Stimulated activated CD4-positive, alpha-beta T cell treated with anti-CD3 and anti-CD28 coated beads, Interleukin-12 subunit alpha, Interleukin-12 subunit beta, amount 100 ng/mL, for 4 hours (primary cell): Measurements from ENCODE around the gene JAK1.
A peak's percentile ranks its signal among the peaks of the same experiment; 100 is the strongest.

Source experiments
- DNase-seq: peaks from one replicate; pipeline ENCODE4 v3.0.0-alpha.2; 2020

The JAK1 gene

DNA sequence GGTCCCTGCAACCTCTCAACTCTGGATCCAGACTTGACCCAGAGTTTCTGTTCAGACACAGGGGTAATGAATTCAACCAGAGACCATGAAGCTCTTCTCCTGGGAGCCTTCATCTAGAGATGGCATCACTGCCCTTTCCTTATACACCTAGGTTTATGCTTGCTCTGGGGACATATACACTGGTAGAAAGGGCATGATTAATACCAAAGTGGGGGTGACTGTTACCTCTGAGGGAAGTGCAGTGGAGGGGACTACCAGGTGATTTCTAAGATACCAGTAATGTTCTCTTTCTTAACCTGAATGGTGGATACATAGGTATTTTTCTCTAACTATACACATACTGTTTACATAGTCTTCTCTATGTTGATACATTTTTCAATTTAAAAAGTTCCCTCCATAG is 48.4 kb downstream of the JAK1 start:
- DNase-seq, result no peak

DNA sequence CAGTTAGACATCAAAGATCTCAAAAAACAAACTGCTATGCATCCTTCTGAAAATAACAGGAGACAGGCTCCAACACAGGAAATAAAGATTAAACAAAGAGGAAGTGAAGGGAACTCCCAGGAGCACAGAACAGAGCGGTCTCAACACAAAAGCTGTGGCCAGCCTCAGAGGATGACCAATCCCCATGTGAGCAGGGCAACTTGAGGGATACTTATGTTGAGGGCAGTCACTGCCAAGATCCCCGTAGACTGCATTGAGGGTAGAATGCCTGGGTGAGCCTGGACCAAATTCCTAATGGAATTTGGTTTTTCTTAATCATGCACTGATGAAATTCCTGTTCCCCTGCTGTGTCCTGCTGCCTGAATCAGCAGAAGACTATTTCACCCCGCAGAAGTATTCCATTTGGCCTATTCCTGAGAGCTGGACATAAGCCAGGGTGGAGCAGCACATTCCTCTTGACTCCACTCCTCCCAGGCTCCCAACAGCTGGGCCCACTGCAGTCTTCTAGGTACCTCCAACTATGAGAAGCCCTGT is 49.0 kb downstream of the JAK1 start:
- DNase-seq, result no peak

DNA sequence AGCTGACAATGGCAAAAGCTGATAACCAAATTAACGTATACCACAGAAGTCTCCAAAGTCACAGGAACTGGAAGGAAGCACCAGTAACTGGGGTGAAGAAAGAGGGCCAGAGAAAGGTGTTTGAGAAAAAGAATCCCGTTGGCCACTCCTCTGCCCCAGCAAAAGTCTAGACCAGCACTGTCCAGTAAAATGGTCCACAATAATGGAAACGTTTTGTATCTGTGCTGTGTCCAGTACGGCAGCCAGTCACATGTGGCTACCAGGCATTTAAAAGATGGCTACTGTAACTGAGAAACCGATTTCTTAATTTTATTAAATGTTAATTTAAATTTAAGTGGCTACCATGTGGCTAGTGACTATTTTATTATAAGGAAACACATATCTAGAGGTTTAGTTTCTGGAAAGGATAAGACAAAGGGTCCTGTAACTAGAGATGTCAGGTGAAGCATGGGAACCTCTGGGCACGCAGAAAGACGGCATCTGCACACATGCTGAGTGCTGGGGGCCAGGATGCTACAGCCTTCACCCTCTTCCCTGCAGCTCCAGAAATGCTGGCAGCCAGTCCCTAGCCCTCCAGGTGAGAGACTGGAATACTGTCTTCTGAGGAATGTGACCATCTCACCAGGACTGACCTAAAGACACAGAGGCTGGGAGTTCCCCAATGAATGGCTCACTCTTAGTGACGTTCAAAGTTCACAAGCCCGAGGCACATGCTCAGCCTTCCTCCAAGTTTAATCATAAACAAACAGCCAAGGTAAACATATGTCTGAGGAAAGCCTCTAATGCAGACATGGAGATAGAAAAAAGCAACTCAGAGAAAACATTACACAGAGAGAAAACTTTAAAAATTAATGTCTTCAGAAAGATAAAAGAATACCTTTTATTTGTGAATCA is 50.7 kb downstream of the JAK1 start:
- DNase-seq, result no peak

DNA sequence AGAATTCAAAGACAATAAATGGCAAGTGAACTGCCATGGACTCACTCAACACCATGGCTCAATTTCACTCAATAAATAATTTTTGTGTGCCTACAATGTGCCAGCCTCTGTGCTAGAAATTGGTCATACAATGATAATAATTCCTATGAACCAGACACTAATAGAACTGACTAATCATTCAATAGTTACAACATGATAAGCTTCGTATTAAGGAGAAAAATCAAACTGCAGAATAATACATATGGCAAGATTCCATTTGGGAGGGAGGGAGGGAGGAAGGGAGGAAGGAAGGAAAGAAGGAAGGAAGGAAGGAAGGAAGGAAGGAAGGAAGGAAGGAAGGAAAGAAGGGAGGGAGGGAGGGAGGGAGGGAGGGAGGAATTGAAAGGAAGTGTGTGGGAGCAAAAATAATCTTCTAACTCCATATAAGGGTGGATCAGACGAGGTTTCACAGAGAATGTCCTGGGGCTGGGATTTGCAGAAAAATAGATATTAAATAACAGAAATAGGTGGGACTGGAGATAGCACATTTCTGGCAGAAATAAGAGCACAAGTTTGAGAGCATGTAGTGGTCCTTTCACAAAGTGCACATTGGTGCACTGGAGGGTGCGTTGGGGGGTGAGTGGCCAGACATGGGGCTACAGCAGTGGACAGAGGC is 52.9 kb downstream of the JAK1 start:
- DNase-seq, result no peak

DNA sequence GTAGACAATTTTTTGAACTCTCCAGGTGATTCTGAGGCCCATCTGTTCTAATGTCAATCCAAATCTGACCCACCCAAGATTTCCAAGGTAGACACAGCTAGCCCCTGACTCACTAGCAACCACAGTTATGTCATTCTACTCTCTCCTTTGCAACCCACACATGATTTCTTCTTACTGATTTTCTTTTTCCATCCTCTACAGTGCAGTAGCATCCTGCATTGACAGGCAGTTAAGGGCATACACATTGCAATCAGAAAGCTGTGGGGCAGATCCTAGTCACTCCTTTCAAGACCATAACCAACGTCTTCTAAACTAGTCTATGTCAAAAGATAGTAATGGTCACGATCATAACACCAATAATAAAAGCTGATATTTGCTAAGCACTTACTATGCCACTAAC is 54.2 kb downstream of the JAK1 start:
- DNase-seq, result no peak

DNA sequence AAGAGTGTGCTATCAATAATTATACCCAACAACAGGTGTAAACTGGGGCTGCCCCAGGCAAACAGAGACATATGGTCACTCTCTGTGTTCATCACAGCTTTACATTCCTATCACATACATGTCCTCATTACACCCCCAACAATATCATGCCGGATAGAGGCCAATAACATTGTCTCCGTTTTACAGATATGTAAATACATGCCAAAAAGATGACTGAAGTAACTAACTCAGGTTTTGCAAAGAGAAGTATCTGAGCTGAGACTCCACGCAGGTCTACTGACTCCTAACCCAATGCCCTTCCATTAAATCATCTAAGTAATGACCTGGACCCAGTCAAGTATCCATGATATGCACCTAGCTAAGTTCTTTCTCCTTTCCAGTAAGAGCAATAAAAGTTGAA is 55.0 kb downstream of the JAK1 start:
- no peak for DNase-seq

DNA sequence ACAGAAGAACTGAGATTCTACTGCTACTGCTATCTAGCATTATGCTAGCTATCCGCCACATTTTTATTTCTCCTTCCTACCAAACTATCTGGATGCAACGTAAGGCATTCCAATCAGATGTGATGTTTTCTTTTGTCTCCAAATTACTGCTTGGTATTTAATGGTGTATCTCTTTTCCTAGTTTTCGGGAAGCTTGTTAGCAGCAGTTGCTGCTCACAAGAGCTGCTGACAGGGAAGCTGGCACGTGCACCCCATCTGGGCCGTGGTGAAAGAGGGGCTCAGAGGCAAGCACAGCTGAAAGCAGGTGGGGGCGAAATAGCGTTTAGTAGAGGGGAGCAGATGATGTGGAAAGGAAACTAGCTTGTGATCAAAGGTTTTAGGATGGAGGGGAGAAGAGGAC is 57.3 kb downstream of the JAK1 start:
- no peak for DNase-seq

DNA sequence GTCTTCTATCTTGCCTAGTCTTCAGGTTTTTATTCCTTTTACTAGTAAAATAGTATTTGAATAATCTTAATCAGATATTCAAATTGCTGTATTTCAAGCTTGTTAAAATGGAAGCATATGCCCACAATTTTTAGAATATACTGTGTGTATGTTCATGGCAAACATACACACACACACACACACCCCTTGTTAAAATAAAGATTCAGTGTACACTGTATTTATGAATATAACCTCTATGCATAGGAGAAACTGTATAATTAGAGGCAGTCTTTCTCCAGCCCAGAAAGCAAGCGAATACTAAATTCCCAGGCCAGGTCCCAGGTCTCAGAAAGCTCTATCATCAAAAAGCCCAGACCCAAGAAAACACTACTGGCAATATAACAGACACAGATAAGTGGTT is 57.8 kb downstream of the JAK1 start:
- DNase-seq, result no peak

DNA sequence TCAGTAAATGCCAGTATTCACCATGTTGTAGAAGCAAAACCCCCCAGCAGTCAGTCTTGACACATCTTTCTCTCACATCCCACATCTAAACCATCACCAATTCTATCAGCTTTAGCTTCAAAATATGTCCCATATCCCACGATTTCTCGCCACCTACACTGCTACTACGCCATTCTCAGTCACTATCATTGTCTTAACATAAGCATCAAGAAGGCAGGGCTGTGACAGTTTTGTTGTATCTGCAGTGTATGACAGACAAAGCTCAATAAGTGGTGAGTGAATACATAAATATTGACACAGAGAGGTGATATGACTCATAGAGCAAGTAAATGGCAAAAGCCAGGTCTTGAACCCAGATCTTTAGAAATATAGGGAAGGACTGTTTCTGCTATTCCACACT is 59.9 kb downstream of the JAK1 start:
- DNase-seq, result no peak

DNA sequence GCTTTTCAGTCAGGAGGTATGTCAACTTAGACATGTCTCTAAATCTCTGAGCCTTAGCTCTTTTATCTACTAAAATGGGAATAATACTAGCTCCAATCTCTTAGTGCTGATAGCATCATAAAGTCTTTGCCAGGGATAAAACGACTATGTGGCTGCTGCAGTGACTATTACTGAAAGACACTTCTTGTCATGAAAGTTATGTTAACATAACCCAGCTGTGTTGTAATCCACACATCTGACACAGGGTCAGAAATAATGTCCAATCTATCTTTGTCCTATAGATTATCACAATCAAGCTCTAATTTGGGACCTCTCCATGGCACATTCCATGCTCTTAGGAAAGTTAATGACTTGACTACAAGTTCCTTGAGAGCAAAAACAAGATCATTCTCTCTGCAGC is 62.8 kb downstream of the JAK1 start:
- no peak for DNase-seq

DNA sequence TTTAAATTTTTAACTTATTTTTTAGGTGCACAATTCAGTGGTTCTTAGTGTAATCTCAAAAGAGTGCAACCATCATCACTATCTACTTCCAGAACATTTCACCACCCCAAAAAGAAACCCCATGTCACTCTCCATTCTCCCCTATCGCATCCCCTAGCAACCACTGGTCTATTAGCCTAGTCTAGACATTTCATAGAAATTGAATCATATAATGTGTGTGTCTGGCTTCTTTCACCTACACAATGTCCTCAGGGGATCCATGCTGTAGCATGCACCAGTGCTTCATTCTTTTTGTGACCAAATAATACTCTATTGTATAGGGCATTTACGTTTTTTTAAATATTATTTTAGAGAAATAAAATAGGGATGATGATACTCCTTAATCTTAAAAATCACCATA is 64.7 kb downstream of the JAK1 start:
- no peak for DNase-seq

DNA sequence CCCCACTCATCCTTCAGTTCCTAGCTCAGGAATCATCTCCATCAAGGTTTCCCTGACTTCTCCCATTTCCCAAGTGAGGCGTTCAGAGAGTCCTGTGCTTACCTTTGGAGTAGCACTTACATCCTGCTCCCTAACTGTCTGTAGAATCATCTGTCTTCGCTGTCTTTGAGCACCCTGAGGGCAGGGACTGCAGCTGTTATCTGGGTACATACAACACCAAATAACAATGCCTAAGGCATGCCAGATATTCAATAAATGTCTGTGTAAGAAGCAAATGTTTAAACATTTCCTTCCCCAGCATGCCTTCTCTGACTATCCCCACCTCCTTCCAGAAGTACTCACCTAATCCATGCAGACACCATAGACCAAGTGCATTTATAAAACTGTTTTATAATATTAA is 65.4 kb downstream of the JAK1 start:
- no peak for DNase-seq

DNA sequence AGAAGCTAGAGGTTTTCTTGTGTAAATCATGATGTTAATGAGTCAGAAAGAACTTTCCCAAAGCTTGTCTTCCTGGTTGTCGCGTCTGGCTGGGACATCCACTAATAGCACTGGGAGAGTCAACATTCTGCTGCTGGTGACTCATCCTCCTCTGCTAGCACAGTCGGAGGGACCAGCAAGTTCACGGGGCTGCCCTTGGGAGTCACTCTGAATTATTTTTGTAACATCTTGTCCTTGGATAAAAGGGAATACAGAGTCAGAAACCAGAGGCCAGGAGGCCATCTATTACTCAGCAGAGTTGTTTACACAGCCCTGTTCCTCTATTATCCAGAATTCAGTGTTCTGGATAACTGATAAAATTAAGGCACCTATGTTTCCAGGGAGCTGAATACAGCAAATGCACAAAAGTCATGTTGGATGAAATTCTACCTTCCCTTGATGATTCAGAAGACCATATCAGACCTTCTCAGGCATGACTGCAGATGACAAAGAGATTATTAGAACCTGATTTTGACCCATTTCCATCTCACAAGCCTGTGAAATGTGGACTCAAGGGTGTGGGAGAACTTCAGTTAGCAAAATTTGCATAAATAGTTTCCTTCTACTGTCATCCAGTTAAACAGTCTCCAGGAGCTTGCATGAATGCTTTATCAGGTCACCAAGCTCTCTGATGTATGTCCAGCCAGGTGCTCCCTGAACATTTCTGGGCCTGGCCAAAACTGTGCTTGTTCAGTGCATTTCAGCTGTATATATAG is 68.1 kb downstream of the JAK1 start:
- peak; percentile 16 for DNase-seq

DNA sequence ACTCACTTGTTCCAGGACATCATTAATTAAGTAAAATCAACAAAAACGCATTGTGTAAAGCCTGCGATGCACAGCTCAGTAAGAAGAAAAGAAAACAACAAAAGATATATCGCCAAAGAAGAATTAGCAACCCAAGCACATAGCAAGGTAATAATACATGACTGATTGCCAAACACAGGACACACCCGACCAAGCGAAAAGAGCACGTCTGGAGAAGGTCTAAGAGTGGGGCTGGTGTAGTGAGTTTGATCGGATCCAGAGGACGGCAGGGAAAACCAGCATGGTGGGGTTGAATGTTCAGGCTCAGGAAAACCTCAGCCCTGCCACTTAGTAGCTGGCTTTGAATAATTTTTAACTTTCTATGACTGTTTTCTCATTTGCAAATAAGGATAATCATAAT is 69.8 kb downstream of the JAK1 start:
- no peak for DNase-seq

DNA sequence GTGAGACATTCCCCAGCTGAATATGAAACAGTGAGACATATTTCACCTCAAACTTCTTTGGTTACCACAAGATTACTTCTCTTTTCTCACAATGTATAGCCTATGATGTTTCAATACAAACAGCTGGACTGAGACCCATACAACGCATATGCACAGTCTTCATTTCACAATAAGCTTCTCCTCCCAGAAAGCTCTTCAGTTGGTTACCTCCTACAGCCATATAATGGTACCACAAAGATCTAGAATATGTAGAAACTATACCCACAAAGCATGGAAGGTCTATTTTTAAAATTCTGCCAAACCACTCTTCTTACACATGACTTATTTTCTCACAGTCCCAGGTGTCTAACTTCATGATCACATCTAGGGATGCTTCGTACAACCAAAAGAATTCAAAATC is 70.8 kb downstream of the JAK1 start:
- no peak for DNase-seq

DNA sequence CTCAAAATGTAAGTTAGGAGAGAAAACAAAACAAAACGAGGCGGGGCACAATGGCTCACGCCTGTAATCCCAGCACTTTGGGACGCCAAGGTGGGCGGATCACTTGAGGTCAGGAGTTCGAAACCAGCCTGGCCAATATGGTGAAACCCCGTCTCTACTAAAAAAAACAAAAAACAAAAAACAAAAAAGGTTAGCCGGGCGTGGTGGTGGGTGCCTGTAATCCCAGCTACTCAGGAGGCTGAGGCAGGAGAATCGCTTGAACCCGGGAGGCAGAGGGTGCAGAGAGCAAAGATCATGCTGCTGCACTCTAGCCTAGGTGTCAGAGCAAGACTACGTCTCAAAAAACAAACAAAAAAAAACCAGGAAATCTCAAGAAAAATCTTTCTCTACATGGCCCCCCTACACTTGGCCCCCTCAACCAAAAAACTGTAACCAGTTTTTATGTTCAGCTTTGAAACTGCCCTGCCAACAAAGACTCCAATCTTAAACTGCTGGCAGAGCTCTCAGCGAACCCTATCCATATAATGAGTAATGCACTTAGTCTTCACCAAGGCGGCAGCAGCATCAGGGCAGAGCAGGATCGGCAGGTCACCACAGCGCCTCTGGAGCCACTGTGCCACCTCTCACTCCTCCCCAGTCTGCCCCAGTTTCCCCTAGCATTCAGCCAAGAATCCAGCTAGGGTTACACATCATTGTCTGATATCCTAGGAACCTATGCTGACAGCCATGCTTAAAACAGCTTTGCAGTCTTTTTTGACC is 71.7 kb downstream of the JAK1 start:
- DNase-seq, result no peak

DNA sequence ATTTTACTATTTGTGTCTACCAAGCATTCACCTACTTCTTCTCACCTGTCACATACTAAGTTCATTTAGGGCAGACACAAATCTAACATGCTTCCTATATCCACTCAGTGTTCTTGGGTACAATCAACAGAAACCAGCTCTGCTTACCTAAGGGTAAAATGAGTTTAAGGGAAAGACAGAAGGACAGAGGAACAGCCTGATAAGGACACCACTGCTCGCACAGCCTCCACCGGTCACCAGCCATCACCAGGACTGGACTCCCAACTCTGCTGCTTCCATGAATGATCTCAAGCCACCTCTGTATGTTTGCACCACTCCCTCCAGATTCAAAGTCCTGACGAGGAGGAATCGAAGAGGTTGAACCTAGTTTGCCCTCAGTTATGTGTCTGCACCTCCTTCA is 72.4 kb downstream of the JAK1 start:
- DNase-seq, result no peak

DNA sequence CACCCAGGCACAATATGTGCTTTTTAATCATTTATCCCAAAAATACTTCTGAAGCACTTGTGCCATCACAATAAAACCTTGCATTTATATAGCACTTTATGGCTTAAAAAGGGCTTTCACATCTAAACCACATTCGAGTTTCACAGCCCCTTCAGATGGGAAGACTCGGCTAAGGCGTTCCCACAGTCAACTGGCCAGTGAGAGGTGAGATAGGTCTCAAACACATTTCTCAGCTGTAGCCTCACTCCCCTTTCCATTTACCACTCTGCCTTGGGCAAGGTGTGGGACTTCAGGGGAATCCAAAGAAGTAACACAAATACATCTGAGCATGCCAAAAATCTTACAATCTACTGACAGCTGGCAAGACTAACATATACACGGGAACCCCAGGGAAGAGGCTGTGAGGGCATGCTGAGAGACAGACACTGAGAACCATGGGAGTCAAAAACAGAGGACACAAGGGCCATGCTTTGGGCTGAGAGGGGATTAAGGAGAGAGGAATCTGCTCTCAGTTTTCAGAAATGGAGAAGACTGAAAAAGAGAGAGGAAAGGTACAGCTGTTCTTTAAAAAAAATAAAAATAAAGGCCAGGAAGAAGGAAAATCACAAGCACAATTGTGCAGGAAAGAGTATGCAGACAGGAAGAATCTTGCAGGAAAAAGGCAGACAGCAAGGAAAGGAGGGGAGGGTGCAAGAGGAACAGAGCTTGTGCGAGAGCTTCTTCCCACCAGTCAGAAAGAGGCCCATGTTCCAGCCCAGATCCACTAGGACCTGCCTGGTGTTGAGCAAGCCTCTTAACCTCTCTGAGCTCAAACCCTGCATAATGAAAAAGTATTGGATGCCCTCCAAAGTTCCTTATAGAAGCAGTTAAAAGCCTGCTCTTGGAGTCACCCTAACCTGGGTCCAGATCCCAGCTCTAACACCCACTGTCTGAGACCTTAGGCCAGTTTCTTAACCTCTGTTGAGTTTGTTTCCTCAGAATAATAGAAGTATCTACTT is 73.5 kb downstream of the JAK1 start:
- DNase-seq, result no peak

DNA sequence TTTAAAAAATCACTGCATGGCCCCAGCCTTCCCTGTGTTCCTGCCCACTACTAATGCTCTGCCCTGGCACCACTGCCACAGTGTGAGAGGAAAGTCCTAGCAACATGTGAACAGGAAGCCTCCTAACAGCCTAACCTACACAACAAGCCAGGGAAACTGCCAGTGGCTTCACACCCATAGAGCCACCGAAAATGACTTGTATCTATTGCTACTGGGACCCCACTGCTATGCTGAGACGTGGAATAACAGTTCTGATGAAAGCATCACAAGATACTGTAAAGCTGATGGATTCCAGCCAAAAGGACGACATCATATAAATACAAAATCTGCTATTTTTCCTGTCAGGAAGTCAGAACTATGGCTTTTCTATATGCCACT is 74.9 kb downstream of the JAK1 start:
- no peak for DNase-seq

DNA sequence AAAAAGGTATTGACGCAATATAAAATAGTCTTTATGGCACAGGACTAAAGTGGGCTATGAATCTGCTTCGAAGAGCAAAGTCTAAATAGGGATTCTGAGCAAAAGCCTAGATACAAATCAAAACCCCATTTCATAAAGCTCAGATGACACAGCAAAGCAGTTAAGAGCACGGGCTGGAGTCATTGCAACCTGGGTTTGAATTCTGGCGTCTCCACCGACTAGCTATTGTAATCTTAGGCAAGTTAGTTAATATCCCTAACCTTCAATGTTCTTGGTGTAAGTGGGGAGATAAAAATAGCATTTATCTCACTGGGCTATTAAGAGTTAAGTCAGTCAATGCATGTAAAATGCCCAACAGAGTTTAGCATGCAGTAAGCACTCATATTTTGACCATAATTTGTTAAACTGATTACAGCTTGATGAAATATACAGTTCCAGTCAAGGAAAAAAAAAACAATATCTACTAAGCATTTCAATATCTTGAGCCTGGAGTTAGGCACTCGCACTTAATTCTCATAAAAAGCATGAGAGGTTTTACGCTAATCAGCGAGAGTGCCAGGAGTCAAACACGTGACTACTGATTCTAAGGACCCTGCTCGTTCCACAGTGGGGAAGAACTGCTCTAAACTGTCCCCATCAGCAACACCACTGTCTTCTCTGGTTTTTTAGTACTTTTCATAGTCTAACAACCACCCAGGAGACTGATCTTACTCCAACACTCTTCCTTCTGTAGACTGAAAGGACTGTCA is 75.5 kb downstream of the JAK1 start:
- DNase-seq, result no peak

DNA sequence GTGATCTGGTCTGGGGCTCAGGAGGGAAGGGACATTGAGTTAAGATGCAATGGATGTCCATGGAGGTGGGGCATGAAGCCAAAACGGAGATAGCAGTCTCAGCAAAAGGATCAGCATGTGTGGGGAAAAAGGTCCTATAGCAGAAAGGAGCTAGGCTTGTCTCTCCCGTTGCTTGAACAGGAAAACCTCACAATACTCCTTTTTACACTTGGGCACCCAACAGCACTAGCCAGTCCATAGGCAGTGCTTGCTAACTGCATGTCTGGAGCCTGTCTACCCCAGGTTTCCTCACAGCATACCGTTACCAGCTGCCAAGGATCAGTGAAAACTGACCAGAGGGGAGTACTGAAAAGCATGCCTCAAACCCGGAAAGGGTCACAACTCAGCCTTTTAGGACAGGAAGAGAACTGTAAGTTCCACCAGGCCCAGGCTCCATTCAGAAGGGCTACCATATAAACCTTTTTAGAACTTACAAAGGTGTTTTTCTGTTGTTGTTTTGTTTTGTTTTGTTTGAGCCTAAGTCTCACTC is 78.6 kb downstream of the JAK1 start:
- DNase-seq, result no peak
